HG03103 (cell line): Measurements from ENCODE around the gene OR10K1.
"Not testable (repeated sequence)": the region's sequence is repeated elsewhere in the genome, so short reads cannot be mapped to it uniquely, and the experiment has no call there.

Experiments
- ATAC-seq: cut with Tn5 transposase; IDR thresholded peaks from one replicate; pipeline ENCODE4 v1.9.1; 2021; ENCODE audit warnings: low read depth; ENCODE audit not compliant: unreplicated experiment

The OR10K1 gene, protein sequence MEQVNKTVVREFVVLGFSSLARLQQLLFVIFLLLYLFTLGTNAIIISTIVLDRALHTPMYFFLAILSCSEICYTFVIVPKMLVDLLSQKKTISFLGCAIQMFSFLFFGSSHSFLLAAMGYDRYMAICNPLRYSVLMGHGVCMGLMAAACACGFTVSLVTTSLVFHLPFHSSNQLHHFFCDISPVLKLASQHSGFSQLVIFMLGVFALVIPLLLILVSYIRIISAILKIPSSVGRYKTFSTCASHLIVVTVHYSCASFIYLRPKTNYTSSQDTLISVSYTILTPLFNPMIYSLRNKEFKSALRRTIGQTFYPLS

DNA sequence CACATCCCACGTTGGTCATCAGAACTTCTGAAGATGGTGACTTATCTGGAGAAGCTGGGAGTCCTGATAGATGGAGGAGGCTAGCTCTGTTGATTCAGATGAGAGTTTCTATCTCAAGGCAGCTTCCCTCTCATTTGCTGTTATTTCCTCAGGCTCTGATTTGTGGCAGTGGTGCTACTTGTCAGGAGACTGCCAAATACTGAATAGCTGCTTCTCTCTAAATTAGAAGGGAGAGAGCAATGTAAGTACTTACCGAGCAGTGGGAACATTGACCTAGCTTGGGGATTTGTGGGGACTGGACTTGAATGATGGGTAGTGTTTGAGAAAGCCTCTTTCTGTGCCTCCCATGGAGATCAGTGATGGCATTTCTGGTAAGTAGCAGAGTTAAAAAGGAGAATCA lies at the start of gene OR10K1:
TSS of gene OR10K1 (plus strand) at position 301 of the 400 bp plus-strand sequence. CDS start 3,728 bp downstream, outside the sequence.
- no peak for ATAC-seq

DNA sequence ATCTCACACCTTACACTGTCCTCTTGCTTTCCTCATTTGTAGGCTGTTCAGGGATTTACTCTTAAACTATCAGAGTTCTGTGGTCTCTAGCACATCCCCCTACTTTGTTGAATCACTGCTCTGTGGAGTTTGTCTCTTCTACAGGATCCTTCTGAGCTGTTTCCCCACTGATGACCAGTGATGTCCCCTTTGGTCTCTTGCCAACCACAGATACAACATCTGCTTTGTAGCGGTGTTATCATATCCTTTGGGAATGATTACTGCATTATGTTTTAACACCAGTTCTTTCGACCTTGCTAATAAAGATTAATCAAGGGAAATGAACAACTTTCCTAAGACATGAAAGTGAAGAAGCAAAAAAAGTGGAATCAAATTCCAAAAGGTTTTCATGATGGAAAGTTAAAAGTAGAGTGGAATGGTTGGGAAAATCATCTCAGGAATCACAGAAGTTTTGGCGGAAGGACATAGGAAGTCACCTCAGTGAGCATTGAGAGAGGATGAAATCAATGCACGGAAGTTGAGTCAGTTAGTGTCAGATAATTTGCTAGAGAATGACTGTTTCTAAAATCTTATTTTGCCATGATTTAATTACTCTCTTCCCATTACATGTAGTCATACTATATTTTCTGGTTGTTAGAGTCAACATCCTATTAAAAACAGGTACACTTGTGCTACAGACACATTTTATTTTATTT lies 46.8 kb upstream of the OR10K1 start:
- ATAC-seq: no peak

- no peak for ATAC-seq
Measured at GRCh38 chr1:158417586-158417985, 44.0 kb upstream of the OR10K1 start.

DNA sequence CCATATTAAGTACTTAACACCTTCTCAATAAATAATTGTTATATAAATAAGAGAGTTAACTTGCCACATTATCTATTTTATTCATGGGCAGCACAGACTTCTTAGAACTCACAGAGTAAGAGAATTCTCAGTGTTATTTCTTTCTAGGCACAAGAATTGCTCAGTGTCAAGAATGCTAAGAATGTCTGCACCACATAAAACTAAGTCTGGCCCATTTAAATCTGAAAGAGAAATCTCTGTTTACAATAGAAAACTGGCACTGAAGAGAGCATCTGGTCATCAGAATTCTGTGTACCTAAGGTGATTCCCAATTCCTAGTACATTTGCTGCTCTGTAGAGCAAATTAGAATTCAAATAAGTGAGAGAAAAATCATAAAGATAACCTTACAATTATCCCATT lies 39.4 kb upstream of the OR10K1 start:
- no peak for ATAC-seq

DNA sequence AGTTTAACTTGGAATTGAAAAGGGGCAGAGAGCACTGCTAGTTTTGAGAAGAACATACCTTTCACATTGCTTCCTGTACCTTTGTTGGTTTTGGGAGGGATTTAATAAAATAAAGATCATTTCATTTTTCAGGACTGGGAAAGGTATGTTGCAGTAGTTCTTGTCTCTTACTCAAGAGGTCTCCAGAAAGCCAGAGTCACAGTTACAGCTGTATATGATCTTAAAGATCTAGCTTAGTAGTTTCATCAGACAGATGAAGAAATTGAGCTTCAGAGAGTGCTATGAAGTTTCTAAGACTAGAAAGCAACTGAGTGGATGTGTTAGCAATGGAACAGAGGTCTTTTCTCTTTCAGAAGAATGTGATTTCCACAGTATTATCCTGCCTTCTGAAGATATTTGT lies 36.6 kb upstream of the OR10K1 start:
- ATAC-seq: no peak

GRCh38 chr1:158426137-158426536 lies 35.5 kb upstream of the OR10K1 start, which contains the start of gene OR10K2:
TSS of gene OR10K2 (minus strand) at chr1:158426237. CDS start at chr1:158420866, 5,371 bp downstream.
- no peak for ATAC-seq

- not testable (repeated sequence) for ATAC-seq
Measured at GRCh38 chr1:158430163-158430562, 31.5 kb upstream of the OR10K1 start.

DNA sequence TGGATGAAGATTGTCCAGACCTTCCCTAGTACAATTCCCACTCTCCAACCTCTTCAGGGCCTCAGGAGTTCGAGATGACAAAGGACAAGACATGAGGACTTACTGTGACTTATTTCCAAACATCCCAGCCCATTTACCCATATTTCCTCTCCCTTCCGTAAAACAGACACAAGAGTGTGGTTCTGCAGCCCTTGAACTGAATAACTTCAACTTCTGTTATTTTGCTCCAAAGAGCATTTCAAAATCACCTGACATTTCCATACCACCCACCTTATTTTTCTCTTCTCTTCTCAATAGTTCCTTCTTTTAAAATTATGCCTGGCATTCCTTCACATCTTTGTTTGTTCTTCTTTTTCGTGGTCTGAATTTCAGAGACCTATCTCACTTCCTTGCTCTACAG lies 26.9 kb upstream of the OR10K1 start:
- no peak for ATAC-seq

DNA sequence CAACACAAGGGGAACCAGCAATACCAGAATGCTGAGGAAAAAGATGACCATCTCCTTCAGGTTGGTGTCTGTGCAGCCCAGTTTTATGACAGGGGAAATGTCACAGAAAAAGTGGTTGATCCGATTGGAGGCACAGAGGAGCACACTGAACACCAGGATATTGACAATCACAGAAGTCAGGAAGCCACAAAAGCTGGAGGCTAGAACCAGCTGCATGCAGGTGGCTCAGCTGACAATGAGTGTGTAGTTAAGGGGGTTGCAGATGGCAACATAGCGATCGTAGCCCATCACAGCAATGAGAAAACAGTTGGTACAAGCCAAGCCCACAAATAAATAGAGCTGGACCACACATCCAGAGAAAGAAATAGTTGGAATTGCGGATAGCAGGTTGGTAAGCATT lies 16.3 kb upstream of the OR10K1 start:
- ATAC-seq: no peak

GRCh38 chr1:158454537-158454936 lies 7.1 kb upstream of the OR10K1 start:
- ATAC-seq: no peak

GRCh38 chr1:158457246-158457645 lies 4.4 kb upstream of the OR10K1 start:
- ATAC-seq: no peak

DNA sequence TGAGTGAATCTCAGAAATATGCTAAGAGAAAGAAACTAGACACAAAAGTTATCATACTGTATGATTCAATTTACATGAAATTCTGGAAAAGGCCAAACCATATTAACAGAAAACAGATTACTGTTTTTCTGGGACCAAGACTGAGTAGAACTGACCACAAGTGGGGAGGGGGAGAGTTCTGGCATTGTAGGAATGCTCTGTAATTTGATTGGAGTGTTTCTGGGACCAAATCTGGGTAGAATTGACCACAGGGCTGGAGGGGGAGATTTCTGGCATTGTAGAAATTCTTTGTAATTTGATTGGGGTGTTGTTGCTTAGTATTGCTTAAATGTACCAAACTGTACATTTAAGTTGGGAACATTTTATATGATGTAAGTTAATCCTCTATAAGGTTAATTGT lies 3.4 kb upstream of the OR10K1 start:
- no peak for ATAC-seq

DNA sequence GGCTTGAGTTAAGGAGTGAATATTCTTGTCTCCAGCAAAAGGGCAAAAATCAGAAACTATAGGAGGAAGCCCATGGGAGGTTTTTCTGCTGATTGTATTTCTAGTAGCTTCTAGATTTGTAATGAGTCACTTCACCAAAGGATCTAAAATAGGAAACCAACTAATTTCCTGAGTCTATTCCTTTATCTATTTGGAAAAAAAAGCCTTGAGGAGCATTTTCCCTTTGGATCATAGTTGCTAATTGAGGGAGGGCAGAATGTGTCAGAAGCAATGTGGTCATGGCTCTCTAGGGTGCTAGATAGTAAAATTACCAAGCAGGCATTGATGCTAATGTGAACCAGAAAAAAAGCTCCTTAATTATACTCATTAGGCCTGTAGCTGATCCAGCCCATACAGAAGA lies 10.3 kb downstream of the OR10K1 start, which contains the start of gene OR10R2:
TSS of gene OR10R2 (plus strand) at position 301 of the 400 bp plus-strand sequence. CDS start 106 bp downstream, outside the sequence.
- no peak for ATAC-seq

DNA sequence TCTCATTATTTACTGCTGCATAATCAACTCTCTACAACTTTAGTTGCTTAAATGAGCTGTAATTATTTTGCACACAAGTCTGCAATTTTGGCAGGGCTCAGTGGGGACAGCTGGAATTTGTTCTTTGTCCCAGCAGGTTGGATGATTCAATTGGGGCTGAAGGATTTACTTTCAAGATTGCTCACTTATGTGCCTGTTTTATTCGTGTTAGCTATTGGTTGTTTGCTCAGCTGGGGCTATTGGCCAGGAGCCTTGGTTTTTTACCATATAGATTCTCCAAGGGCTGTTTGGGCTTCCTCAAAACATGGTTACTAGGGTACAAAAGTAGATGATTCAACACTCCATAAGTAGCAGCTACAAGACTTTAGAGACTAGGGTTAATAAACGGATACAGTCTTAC lies 23.8 kb downstream of the OR10K1 start:
- no peak for ATAC-seq

DNA sequence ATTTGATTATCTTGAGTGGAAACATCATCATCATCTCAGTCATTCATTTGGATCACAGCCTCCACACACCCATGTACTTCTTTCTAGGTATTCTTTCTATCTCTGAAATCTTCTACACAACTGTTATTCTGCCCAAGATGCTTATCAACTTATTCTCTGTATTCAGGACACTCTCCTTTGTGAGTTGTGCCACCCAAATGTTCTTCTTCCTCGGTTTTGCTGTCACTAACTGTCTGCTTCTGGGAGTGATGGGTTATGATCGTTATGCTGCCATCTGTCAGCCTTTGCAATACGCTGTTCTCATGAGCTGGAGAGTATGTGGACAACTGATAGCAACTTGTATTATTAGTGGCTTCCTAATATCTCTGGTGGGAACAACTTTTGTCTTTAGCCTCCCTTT lies 29.7 kb downstream of the OR10K1 start:
- no peak for ATAC-seq

DNA sequence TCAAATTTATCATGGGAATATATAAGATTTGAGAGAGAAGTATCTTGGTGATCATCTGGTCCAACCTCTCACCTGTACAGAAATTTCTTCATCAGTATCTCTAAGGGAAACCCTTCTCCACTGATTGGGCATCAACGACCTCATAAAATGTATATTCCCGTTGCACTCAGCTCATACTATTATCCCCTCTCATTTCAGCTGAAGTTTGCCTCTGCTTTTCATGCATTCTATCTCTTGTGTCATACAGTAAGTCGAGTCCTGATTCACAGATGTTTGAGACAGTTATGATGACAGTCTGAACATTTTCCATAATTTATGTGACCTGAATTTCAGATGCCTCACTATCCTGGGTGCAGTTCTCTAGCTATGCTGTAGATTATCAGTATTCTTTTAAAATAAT lies 31.4 kb downstream of the OR10K1 start:
- no peak for ATAC-seq

DNA sequence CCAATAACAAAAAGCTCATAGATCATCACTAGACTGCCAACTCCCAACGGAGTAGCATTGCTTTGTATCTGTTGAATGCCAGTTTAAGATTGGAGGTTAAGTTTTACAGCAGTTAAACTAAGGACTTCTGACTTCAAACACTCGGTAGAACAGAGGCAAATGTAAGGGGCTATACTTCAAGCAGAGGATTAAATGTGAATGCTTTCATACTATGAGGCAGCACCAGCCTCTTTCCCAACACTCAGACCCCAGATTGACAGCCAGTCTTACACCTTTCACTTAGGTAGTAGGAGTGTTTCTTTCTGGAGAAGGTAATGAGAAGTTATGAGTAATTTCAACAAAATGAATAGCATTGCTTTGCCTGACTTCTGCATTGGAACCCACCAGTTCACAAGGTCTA lies 33.2 kb downstream of the OR10K1 start:
- no peak for ATAC-seq

GRCh38 chr1:158496374-158496773 lies 34.7 kb downstream of the OR10K1 start:
- no peak for ATAC-seq

GRCh38 chr1:158506369-158506987 lies 44.8 kb downstream of the OR10K1 start:
- ATAC-seq: no peak

DNA sequence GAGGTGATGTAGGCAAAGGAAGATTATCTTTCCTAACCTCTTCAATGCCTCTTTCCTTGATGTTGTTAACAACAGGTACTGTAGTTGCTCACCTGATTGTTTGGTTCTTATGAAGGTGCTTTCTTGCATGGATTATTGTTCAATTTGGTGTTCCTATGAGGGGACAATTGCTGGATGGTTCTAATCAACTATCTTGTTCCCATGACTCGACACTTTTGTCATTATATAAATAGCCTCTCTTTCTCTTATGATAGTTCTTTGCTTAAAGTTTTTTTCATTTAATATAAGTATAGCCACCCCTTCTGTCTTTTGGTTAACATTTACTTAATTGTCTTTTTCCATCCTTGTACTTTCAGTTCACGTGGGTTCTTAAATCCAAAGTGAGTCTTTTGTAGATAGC lies 45.9 kb downstream of the OR10K1 start:
- no peak for ATAC-seq

DNA sequence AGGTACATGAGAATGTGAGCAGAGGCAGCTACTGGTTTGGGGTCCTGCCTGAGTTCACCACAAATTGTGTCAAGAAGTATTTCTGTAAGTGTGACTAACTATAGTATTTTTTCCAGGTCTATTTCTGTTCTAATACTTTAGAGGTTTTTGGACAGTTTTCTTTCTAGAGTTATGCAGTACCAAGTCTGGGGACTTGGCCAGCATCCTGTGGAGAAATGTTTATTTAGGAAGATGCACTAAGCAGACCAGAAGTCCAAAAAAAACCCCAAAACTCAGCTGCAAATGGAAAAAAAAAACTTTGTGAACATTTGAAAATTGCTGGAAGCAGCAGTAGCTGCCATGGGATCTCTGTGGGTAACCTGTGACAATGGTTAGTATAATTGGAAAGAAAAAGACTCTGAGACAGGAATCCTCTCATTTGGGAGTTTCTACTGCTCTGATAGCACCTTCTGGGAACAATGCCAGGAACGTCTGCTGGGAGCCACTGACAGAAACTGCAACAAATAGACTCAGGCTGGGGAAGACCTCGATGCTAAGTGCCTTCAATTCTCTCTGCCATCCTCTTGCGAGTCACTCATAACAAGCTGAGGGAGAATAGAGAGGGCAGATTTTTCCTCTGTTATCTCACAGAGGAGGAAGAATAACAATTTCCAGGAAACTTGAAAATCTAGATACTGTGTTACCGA lies 48.0 kb downstream of the OR10K1 start:
- ATAC-seq: no peak
